ENCODE measurements around the gene PRKN. TPM values are rescaled to one million over a fixed set of nuclear protein-coding genes. Genes with fewer than 3 reads are reported as not detected.

PRKN gene
- total RNA-seq, 1 experiment from 2014 or later, result 2.0 TPM

- Mint-ChIP-seq H3K36me3 (ENCODE audit: insufficient read depth in 1 of 3, low read depth in 3 of 3) (no peaks in the 10 kb centered on the region), H3K4me1 (peaks cover 9 to 13% of the 10 kb centered on the region in 2 experiments), H3K4me3 (no peak overlapping the region), H3K27ac (no peak overlapping the region), H3K27me3 (ENCODE audit: low read depth) (no peaks in the 10 kb centered on the region), H3K9me3 (no peaks in the 10 kb centered on the region)
- Histone ChIP-seq H4K91ac (ENCODE audit: insufficient read length, low read depth, low read length) (no peak overlapping the region), H4K20me1 (ENCODE audit: control insufficient read depth, insufficient read depth, insufficient read length) (no peaks in the 10 kb centered on the region), H2AFZ (ENCODE audit: low read length) (no peak overlapping the region), H3K18ac (ENCODE audit: insufficient read length, low read depth, low read length) (no peak overlapping the region), H3K79me1 (ENCODE audit: insufficient read depth, low read depth, low read length, poor library complexity, severe bottlenecking) (no peaks in the 10 kb centered on the region), H2BK15ac (ENCODE audit: low read depth, low read length) (no peak overlapping the region), H3T11ph (ENCODE audit: low read length) (no peak overlapping the region), H3K9ac (ENCODE audit: extremely low read depth, insufficient read length, low read length) (no peak overlapping the region), H4K8ac (replicated peaks; ENCODE audit: insufficient read length, low read depth, low read length) (no peak overlapping the region), H3K4ac (ENCODE audit: low read depth, low read length) (no peak overlapping the region), H3K56ac (ENCODE audit: insufficient read length, low read depth, low read length) (no peak overlapping the region), H2BK20ac (ENCODE audit: low read depth, low read length, poor library complexity, severe bottlenecking) (no peak overlapping the region), H3K9me3 (ENCODE audit: control insufficient read depth, low read depth, low read length) (no peaks in the 10 kb centered on the region), H2AK5ac (ENCODE audit: insufficient read length, low read length) (no peak overlapping the region), H3K4me2 (ENCODE audit: insufficient read depth, insufficient read length, low read length) (no peak overlapping the region), H3K27me3 (ENCODE audit: insufficient read depth, low read length) (no peaks in the 10 kb centered on the region), H3K27ac (ENCODE audit: insufficient read length, low read depth, low read length) (no peak overlapping the region), H3K23ac (ENCODE audit: insufficient read length, low read depth, low read length) (no peak overlapping the region), H2BK120ac (ENCODE audit: low read depth, low read length, poor library complexity, severe bottlenecking) (no peak overlapping the region), H4K5ac (ENCODE audit: insufficient read length, low read depth, low read length) (no peak overlapping the region), H3K23me2 (ENCODE audit: insufficient read length, low read depth, low read length, poor library complexity, severe bottlenecking) (no peaks in the 10 kb centered on the region), H3K14ac (ENCODE audit: insufficient read depth, low read length) (no peak overlapping the region), H2BK5ac (ENCODE audit: insufficient read length, low read length) (no peak overlapping the region), H2BK12ac (ENCODE audit: insufficient read length, low read depth, low read length) (no peak overlapping the region), H3K79me2 (ENCODE audit: insufficient read depth, low read length) (no peaks in the 10 kb centered on the region), H3K4me1 (ENCODE audit: insufficient read depth, low read length) (no peaks in the 10 kb centered on the region)
- TF ChIP-seq CTCF (conservative IDR thresholded peaks at IDR 0.05), result no peak
- DNase-seq, result no peak
- WGBS (ENCODE audit: extremely low coverage, insufficient read length, low lambda C conversion rate), result no CpG with 5 or more reads among the region's 3 CpGs
These were observed 145.4 kb downstream of the PRKN start for GRCh38 chr6:162581988-162582780.
